Stomach (tissue), 4 donors: ENCODE measurements around the gene VNN1.

Experiments used
- EP300 ChIP-seq: sonication (generic); formaldehyde crosslinking; IDR thresholded peaks from one replicate; pipeline ENCODE4 v1.6.1; 2017; ENCODE audit warnings: antibody characterized with exemption
- POLR2A ChIP-seq, 4 donors: fragments of 450-650 bp; IDR thresholded peaks; one replicate each; pipeline ENCODE4 v1.6.1; 2016; ENCODE audit warnings: antibody characterized with exemption in 4 of 4, control low read depth in 2 of 4, mild to moderate bottlenecking in 1 of 4, moderate library complexity in 1 of 4
- POLR2AphosphoS5 ChIP-seq, 3 donors: sonication (generic); formaldehyde crosslinking; IDR thresholded peaks; one replicate each; pipeline ENCODE4 v1.6.1; 2016; ENCODE audit warnings: antibody characterized with exemption in 3 of 3
- TF ChIP-seq, protein P1 (sequence below), 7 experiments: fragments of 450-650 bp in 4 of 7; fragments of 200-600 bp in 3 of 7; sonication (generic) in 3 of 7; IDR thresholded peaks; one replicate each; pipeline ENCODE4 v1.5.1; 2016 to 2019; ENCODE audit warnings: antibody characterized with exemption in 7 of 7, control low read depth in 2 of 7, mild to moderate bottlenecking in 1 of 7

DNA sequence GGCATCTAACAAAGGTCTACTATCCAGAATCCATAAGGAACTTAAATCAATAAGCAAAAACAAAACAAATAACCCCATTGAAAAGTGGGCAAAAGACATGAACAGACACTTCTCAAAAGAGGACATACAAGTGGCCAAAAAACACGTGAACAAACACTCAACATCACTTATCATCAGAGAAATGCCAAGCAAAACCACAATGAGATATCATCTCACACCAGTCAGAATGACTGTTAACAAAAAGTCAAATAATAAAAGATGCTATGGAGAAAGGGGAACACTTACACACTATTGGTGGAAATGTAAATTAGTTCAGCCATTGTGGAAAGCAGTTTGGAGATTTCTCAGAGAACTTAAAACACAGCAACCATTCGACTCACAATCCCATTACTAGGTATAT is 19.4 kb upstream of the VNN1 start:
- TF ChIP-seq POLR2A (IDR thresholded peaks at IDR 0.05) (no peak), EP300 (no peak), POLR2AphosphoS5 (IDR thresholded peaks at IDR 0.05) (peak in 1 of 3 donors; percentile 9)
- TF ChIP-seq, protein P1, sequence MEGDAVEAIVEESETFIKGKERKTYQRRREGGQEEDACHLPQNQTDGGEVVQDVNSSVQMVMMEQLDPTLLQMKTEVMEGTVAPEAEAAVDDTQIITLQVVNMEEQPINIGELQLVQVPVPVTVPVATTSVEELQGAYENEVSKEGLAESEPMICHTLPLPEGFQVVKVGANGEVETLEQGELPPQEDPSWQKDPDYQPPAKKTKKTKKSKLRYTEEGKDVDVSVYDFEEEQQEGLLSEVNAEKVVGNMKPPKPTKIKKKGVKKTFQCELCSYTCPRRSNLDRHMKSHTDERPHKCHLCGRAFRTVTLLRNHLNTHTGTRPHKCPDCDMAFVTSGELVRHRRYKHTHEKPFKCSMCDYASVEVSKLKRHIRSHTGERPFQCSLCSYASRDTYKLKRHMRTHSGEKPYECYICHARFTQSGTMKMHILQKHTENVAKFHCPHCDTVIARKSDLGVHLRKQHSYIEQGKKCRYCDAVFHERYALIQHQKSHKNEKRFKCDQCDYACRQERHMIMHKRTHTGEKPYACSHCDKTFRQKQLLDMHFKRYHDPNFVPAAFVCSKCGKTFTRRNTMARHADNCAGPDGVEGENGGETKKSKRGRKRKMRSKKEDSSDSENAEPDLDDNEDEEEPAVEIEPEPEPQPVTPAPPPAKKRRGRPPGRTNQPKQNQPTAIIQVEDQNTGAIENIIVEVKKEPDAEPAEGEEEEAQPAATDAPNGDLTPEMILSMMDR (IDR thresholded peaks at IDR 0.05) = no peak
